HUDEP-2 (cell line): Measurements from ENCODE around the gene SNCB.

ENCODE experiments used
- DNase-seq, 76 experiments: peaks; one replicate each; lab custom pipeline; 2025; ENCODE audit not compliant: unreplicated experiment in 76 of 76; lab: John Stamatoyannopoulos, UW

Gene SNCB

GRCh38 chr5:176578391-176578808 is 51.9 kb downstream of the SNCB start:
- DNase-seq = peak in 23 of 76 experiments; percentile 0 to 53 (median 17)

GRCh38 chr5:176577312-176578176 is 52.8 kb downstream of the SNCB start:
- no peak for DNase-seq

- no peak for DNase-seq
These were observed 54.6 kb downstream of the SNCB start for GRCh38 chr5:176575488-176576422.

GRCh38 chr5:176575066-176575465 is 55.3 kb downstream of the SNCB start:
- no peak for DNase-seq

GRCh38 chr5:176574297-176574591 is 56.1 kb downstream of the SNCB start:
- no peak for DNase-seq

- DNase-seq = peak in 58 of 76 experiments; percentile 1 to 73 (median 41)
These were observed 56.6 kb downstream of the SNCB start for GRCh38 chr5:176573564-176574296.
